ENCODE measurements around the gene SDHA. TPM values are rescaled to one million over a fixed set of nuclear protein-coding genes. Genes with fewer than 3 reads are reported as not detected.
"Not testable (repeated sequence)": the region's sequence is repeated elsewhere in the genome, so short reads cannot be mapped to it uniquely, and the experiment has no call there.

Gene SDHA
- total RNA-seq, 1 donor from 2014 or later, result 757 TPM

DNA sequence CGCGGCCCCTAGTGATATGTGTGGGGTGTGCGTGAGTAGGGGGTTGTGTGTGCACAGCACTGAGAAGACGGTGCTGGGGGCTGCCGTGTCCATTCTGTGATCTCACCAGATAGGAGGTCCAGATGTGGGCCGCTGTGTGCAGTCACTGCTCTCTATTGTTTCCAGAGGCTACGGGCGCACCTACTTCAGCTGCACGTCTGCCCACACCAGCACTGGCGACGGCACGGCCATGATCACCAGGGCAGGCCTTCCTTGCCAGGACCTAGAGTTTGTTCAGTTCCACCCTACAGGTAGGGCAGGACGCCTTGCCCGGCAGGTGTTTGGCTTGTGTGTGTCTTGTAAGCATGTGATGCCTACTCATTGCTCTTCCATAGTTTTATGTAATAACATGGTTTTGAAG is 12.6 kb downstream of the SDHA start:
- intact Hi-C loops (cut with micrococcal nuclease), result no loop called here

DNA sequence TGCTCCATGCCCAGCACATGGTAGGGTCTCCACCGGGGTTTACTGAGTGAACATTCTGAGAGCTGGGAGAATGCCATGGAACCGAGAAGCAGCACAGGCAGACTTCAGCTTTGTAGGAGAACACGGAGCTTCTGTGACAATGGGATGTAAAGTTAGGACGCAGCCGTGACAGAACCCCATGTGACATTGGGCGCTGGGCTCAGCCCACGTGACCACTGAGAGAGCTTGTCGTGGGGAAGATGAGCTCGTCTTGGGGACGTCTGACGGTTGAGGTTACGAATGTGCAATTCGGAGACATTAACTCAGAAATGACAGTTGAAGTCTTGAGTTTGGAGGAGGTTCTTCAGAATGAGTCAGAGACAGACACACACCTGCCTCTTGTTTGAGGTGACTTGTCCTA is 13.5 kb downstream of the SDHA start:
- Histone ChIP-seq H3K4me3 (no peak overlapping the region), H3K27ac (replicated peaks) (no peak overlapping the region), H3K9me3 (replicated peaks) (no peaks in the 10 kb centered on the region), H3K27me3 (ENCODE audit: low read depth) (no peaks in the 10 kb centered on the region), H3K4me1 (no peaks in the 10 kb centered on the region), H3K36me3 (peaks cover 100% of the 10 kb centered on the region)
- TF ChIP-seq, protein P1, sequence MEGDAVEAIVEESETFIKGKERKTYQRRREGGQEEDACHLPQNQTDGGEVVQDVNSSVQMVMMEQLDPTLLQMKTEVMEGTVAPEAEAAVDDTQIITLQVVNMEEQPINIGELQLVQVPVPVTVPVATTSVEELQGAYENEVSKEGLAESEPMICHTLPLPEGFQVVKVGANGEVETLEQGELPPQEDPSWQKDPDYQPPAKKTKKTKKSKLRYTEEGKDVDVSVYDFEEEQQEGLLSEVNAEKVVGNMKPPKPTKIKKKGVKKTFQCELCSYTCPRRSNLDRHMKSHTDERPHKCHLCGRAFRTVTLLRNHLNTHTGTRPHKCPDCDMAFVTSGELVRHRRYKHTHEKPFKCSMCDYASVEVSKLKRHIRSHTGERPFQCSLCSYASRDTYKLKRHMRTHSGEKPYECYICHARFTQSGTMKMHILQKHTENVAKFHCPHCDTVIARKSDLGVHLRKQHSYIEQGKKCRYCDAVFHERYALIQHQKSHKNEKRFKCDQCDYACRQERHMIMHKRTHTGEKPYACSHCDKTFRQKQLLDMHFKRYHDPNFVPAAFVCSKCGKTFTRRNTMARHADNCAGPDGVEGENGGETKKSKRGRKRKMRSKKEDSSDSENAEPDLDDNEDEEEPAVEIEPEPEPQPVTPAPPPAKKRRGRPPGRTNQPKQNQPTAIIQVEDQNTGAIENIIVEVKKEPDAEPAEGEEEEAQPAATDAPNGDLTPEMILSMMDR (IDR thresholded peaks at IDR 0.05; ENCODE audit: borderline replicate concordance), result no peak
- no peak for DNase-seq
- intact Hi-C loops (cut with micrococcal nuclease), result no loop called here

More for the DNA sequence above, 12.6 kb downstream of the SDHA start:
- no peak overlapping the region for H3K4me3 ChIP-seq
- no peak for DNase-seq
- no peaks in the 10 kb centered on the region for H3K9me3 ChIP-seq (replicated peaks)
- TF ChIP-seq, protein P1 (IDR thresholded peaks at IDR 0.05; ENCODE audit: borderline replicate concordance), result no peak
- H3K36me3 ChIP-seq, result peaks cover 100% of the 10 kb centered on the region
- H3K27me3 ChIP-seq (ENCODE audit: low read depth), result no peaks in the 10 kb centered on the region
- H3K27ac ChIP-seq (replicated peaks), result no peak overlapping the region
- no peaks in the 10 kb centered on the region for H3K4me1 ChIP-seq

DNA sequence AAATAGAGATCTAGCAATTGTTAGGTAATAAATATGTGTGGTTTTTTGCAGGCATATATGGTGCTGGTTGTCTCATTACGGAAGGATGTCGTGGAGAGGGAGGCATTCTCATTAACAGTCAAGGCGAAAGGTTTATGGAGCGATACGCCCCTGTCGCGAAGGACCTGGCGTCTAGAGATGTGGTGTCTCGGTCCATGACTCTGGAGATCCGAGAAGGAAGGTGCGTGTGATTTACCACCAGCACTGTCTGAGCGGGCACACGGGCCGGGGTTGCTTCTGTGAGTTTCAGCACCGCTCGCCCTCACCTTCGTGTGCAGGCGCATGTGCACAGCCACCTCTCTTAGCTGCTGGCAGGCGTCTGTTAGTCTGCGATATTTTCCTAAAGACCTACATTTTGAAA is 15.3 kb downstream of the SDHA start:
- H3K4me1 ChIP-seq; H3K27ac ChIP-seq (replicated peaks); H3K9me3 ChIP-seq (replicated peaks); H3K27me3 ChIP-seq (ENCODE audit: low read depth); intact Hi-C loops (cut with micrococcal nuclease); DNase-seq; H3K4me3 ChIP-seq: not testable (repeated sequence)
- H3K36me3 ChIP-seq, result peaks cover 99% of the 10 kb centered on the region

DNA sequence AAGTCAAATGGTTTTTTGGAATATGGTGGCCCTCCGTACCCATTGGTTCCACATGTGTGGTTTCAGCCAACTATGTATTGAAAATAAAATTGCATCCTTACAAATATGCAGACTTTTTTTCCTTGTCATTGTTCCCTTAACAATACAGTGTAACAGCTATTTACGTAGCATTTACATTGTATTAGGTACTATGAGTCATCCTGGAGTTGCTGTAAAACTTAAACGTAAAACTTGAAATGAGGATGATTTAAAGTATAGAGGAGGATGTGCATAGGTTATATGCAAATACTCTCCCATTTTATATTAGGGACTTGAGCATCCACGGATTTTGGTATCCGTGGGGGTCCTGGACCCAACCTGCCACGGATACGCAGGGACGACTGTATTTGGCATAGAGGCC is 16.3 kb downstream of the SDHA start:
- Histone ChIP-seq H3K36me3 (peaks cover 99% of the 10 kb centered on the region), H3K27ac (replicated peaks) (no peak overlapping the region), H3K9me3 (replicated peaks) (no peaks in the 10 kb centered on the region), H3K4me3 (no peak overlapping the region), H3K27me3 (ENCODE audit: low read depth) (no peaks in the 10 kb centered on the region), H3K4me1 (no peaks in the 10 kb centered on the region)
- TF ChIP-seq, protein P1 (IDR thresholded peaks at IDR 0.05; ENCODE audit: borderline replicate concordance), result no peak
- intact Hi-C loops (cut with micrococcal nuclease), result no loop called here
- DNase-seq, result no peak

DNA sequence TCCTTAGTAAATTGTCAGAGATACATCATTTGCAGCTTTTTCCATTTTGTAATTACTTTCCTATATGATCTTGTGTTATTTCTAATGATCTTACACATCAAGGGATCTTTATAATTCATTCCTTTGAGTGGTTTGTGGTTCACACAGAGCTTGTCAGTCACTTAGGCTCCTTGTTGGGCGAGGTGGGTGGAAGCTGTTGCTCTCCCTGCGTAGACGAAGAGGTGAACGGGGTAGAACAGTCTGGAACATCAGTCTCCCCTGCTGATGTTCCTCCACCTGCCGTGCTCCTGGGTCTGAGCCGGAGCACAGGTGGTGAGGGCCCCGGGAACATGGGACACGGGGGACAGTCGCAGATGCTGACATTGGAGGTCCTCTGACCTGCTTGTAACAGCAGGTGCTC is 17.4 kb downstream of the SDHA start:
- H3K4me1 ChIP-seq; H3K27ac ChIP-seq (replicated peaks); DNase-seq; H3K27me3 ChIP-seq (ENCODE audit: low read depth); H3K4me3 ChIP-seq; H3K9me3 ChIP-seq (replicated peaks); intact Hi-C loops (cut with micrococcal nuclease): not testable (repeated sequence)
- peaks cover 99% of the 10 kb centered on the region for H3K36me3 ChIP-seq

DNA sequence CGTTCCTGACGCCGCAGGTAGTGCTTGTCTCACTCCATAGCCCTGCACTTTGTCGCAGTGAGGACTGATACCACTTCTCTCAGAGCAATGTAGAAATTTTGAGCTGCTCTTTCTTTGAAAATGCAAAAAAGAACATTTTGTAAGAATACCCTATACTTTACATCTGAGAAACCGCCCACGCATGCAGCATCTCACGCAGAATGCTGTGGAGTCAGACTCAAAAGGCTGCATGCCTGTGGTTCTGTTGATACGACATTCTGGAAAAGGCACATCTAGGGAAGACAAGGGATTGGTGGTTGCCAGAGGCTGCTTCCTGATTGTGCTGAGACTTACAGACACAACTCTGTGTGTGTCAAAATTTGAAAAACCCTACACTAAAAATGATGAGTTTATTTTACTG is 19.8 kb downstream of the SDHA start:
- H3K27me3 ChIP-seq (ENCODE audit: low read depth); H3K4me1 ChIP-seq; H3K27ac ChIP-seq (replicated peaks); H3K4me3 ChIP-seq; H3K9me3 ChIP-seq (replicated peaks); DNase-seq; intact Hi-C loops (cut with micrococcal nuclease): not testable (repeated sequence)
- H3K36me3 ChIP-seq, result peaks cover 99% of the 10 kb centered on the region

DNA sequence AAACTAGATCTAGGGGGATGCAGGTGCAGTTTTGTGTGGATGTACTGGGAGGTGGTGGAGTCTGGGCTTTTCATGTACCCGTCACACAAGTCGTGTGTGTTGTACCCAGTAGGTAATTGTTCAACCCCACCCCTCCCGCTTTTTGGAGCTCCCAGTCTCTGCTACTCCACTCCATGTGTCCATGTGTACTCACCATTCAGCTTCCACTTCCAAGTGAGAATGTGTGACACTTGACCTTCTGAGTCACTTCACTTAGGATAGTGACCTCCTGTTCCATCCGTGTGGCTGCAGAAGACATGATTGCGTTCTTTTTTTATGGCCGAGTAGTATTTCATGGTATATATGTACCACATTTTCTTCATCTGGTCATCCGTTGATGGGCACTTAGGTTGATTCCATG is 22.4 kb downstream of the SDHA start:
- H3K27me3 ChIP-seq (ENCODE audit: low read depth); intact Hi-C loops (cut with micrococcal nuclease); DNase-seq; H3K4me3 ChIP-seq; H3K9me3 ChIP-seq (replicated peaks); H3K27ac ChIP-seq (replicated peaks); H3K4me1 ChIP-seq: not testable (repeated sequence)
- peaks cover 98% of the 10 kb centered on the region for H3K36me3 ChIP-seq

DNA sequence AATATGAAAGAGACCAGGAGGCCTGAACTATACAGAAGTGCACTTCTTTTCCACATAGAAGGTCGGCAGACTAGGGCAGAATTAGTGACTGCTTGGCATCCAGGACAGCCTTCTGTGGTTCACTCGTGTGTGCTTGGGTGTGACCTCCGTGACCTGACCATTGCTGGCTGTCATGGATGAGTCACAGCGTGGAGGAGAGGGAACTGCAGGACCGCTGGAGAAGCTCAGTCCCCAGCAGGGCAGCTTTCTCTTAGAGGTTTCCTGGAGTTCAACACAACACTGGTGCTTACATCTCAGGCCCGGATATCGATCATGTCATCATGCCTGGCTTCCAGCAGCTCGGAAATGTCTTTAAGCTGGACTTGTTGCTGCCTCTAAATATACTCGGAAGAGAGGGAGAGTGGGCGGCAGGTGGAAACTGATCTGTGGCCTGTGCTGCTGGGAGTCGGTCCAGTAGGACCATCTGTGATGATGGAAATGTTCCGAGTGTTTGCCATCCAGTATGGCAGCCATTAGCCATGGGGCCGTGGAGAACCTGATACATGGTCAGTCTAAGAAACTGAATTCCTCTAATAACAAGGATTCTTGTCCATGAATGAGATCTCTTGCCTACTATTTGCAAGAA is 23.0 kb downstream of the SDHA start:
- H3K27me3 ChIP-seq (ENCODE audit: low read depth); H3K4me3 ChIP-seq; H3K4me1 ChIP-seq; intact Hi-C loops (cut with micrococcal nuclease); H3K9me3 ChIP-seq (replicated peaks); DNase-seq; H3K27ac ChIP-seq (replicated peaks): not testable (repeated sequence)
- peaks cover 98% of the 10 kb centered on the region for H3K36me3 ChIP-seq

DNA sequence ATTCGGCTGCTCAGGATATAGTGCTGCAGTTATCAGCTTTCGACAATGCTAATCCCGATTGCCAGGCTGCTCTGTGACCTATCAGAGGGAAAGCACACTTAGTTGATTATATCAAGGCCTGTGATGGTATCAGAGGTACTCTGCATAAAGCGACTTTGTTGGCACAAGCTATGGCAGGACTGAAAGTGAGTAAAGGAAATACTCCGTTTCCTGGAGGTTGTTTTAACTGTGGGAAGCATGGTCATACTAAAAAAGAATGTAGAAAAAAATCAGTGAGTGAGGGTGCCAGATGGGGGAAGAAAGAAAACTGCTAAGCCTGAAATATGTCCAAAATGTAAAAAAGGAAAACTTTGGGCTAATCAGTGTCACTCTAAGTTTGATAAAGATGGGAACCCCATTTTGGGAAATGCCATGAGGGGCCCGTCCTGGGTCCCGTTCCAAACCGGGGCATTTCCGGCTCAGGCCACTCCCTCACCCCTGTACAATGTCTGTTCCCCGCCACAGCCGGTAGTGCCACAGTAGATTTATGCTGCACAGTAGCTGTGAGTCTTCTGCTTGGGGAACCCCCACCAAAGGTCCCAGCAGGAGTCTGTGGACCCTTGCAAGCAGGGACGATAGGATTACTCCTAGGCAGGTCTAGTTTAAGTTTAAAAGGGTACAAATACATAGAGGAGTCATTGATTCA is 25.7 kb downstream of the SDHA start:
- H3K36me3 ChIP-seq, result peaks cover 99% of the 10 kb centered on the region
- H3K9me3 ChIP-seq (replicated peaks); H3K4me3 ChIP-seq; H3K27me3 ChIP-seq (ENCODE audit: low read depth); DNase-seq; intact Hi-C loops (cut with micrococcal nuclease); H3K4me1 ChIP-seq; H3K27ac ChIP-seq (replicated peaks): not testable (repeated sequence)

DNA sequence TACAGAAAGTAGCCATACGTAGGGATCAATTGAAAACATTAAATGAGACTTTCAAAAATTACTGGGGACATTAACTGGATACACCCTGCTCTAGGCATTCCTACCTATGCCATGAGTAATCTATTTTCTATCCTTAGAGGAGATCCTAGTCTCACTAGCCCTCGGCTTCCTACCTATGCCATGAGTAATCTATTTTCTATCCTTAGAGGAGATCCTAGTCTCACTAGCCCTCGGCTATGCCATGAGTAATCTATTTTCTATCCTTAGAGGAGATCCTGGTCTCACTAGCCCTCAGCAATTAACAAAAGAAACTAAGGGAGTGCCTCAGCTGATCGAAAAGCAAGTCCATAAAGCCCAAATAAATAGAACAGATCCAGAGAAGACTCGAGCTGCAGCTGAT is 27.6 kb downstream of the SDHA start:
- H3K9me3 ChIP-seq (replicated peaks); H3K4me1 ChIP-seq; H3K27ac ChIP-seq (replicated peaks); intact Hi-C loops (cut with micrococcal nuclease); DNase-seq; H3K27me3 ChIP-seq (ENCODE audit: low read depth); H3K4me3 ChIP-seq: not testable (repeated sequence)
- peaks cover 99% of the 10 kb centered on the region for H3K36me3 ChIP-seq

DNA sequence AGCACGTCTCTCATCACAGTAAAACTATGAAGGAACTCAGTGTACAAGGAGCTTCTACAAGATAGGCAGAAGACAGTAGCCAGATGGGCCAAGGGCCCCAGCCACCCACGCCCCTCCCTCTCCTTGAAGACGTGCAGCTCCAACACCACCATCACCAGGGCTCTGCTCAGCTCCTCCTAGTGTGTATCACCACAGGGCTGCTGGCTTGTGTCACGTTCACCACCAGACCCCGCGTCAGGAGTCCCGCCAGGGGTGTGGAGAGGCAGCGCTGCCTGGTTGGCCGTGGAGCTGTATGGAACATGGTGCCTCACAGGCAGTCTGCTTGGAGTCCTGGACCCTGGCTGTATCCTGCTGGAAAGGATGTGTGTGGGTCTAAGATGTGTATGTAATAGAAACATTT is 32.3 kb downstream of the SDHA start:
- H3K36me3 ChIP-seq, result peaks cover 88% of the 10 kb centered on the region
- intact Hi-C loops (cut with micrococcal nuclease); H3K4me3 ChIP-seq; DNase-seq; H3K9me3 ChIP-seq (replicated peaks); H3K27ac ChIP-seq (replicated peaks); H3K4me1 ChIP-seq; H3K27me3 ChIP-seq (ENCODE audit: low read depth): not testable (repeated sequence)

All from left ventricle myocardium inferior (tissue), 1 donor.